ENCODE results near the gene PDF.

The PDF gene

DNA sequence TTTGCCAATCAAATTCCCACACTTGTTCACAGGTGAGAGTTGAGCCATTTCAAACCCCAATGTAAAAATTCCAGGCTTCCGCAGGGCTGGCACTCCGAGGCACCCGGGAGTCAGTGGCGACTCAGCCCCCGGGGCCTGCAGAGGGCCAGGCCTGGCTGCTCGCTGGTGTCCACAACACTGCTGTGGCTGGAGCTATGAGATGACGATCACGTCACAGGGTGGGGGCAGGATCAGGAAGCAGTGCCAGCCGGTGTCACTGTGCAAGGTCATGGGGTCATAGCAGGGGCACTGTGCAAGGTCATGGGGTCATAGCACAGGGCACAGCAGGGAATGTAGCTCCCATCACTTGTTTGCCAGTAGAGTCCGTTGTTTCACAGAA lies 11.5 kb downstream of the PDF start:
- Histone ChIP-seq H3K27ac (no peak overlapping the region), H3K4me2 (no peak overlapping the region), H3K4me3 (IDR thresholded peaks at IDR 0.05; ENCODE audit: insufficient read depth, low read depth, low read length) (no peak overlapping the region), H4K20me1 (ENCODE audit: insufficient read depth) (no peaks in the 10 kb centered on the region), H2AFZ (ENCODE audit: low read depth) (no peak overlapping the region), H3K79me2 (ENCODE audit: insufficient read depth, low read depth) (peaks cover 12% of the 10 kb centered on the region), H3K36me3 (ENCODE audit: insufficient read depth) (no peaks in the 10 kb centered on the region; the same call in 1 of the 2 replicates), H3K27me3 (ENCODE audit: insufficient read depth, low read depth) (no peaks in the 10 kb centered on the region), H3K4me1 (ENCODE audit: low read depth, poor library complexity, severe bottlenecking) (no peaks in the 10 kb centered on the region), H3K9ac (no peak overlapping the region)
- TF ChIP-seq, protein P1, sequence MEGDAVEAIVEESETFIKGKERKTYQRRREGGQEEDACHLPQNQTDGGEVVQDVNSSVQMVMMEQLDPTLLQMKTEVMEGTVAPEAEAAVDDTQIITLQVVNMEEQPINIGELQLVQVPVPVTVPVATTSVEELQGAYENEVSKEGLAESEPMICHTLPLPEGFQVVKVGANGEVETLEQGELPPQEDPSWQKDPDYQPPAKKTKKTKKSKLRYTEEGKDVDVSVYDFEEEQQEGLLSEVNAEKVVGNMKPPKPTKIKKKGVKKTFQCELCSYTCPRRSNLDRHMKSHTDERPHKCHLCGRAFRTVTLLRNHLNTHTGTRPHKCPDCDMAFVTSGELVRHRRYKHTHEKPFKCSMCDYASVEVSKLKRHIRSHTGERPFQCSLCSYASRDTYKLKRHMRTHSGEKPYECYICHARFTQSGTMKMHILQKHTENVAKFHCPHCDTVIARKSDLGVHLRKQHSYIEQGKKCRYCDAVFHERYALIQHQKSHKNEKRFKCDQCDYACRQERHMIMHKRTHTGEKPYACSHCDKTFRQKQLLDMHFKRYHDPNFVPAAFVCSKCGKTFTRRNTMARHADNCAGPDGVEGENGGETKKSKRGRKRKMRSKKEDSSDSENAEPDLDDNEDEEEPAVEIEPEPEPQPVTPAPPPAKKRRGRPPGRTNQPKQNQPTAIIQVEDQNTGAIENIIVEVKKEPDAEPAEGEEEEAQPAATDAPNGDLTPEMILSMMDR (conservative IDR thresholded peaks at IDR 0.05; ENCODE audit: low read depth, low read length) = no peak

DNA sequence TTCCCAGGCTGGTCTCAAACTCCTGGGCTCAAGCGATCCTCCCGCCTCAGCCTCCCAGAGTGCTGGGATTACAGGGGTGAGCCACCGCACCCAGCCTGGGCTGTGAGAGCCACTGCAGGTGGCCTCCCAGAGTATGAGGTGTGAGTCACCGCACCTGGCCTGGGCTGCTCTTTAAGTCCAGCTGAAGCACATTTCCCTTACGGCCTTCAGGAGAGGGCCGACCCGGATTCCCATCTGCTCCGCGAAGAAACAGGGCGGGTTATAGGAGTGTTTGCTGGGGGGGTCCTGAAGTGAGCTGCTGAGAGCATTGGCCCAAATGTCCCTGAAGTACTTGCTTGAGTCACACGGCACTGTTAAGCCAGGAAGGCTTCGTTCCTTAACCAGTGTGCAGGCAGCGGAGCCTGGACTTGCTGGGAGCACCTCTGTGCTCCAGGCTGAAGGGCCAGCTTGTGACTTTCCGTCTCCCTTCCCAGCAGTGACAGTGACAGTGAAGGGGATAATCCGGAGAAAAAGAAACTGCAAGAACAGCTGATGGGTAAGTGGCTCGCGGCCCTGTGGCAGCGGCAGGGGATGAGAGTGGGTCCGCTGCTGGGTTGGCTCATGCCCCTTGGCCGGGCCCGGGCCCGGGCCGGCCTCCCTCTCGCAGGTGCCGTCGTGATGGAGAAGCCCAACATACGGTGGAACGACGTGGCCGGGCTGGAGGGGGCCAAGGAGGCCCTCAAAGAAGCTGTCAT lies 12.0 kb downstream of the PDF start:
- Histone ChIP-seq H3K36me3 (ENCODE audit: insufficient read depth) (no peaks in the 10 kb centered on the region; the same call in 1 of the 2 replicates), H2AFZ (ENCODE audit: low read depth) (no peak overlapping the region), H3K4me3 (IDR thresholded peaks at IDR 0.05; ENCODE audit: insufficient read depth, low read depth, low read length) (no peak overlapping the region), H3K79me2 (ENCODE audit: insufficient read depth, low read depth) (peaks cover 17% of the 10 kb centered on the region), H3K27ac (no peak overlapping the region), H3K9ac (no peak overlapping the region), H3K27me3 (ENCODE audit: insufficient read depth, low read depth) (no peaks in the 10 kb centered on the region), H4K20me1 (ENCODE audit: insufficient read depth) (no peaks in the 10 kb centered on the region), H3K4me2 (no peak overlapping the region), H3K4me1 (ENCODE audit: low read depth, poor library complexity, severe bottlenecking) (peaks cover 3% of the 10 kb centered on the region)
- TF ChIP-seq, protein P1 (conservative IDR thresholded peaks at IDR 0.05; ENCODE audit: low read depth, low read length) = no peak

DNA sequence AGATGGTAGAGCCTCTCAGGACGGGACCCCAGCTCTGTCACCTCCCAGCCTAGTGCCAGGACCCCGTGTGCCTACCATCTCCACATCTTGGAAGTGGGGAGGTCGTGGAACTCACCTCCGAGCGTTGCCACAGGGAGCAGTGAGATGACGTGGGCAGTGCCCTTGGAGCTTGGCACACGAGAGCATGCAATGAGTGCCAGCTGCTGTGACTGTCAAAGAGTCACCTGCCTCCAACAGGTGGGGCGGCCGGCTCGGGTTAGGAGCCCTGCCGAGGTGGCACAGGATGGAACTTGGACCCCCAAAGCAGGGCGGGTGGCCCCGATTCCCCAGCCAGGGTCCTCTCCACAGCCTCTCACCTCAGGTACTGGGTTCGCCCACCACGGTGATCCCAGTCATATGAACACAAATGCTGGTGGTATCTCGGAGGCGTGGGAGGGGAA lies 13.8 kb downstream of the PDF start:
- Histone ChIP-seq H3K79me2 (ENCODE audit: insufficient read depth, low read depth) (peaks cover 35% of the 10 kb centered on the region), H3K4me3 (IDR thresholded peaks at IDR 0.05; ENCODE audit: insufficient read depth, low read depth, low read length) (no peak overlapping the region), H2AFZ (ENCODE audit: low read depth) (no peak overlapping the region), H3K9ac (no peak overlapping the region), H3K27ac (no peak overlapping the region), H3K36me3 (ENCODE audit: insufficient read depth) (no peaks in the 10 kb centered on the region; the same call in 1 of the 2 replicates), H3K4me1 (ENCODE audit: low read depth, poor library complexity, severe bottlenecking) (peaks cover 17% of the 10 kb centered on the region), H4K20me1 (ENCODE audit: insufficient read depth) (no peaks in the 10 kb centered on the region), H3K4me2 (no peak overlapping the region), H3K27me3 (ENCODE audit: insufficient read depth, low read depth) (no peaks in the 10 kb centered on the region)
- TF ChIP-seq, protein P1 (conservative IDR thresholded peaks at IDR 0.05; ENCODE audit: low read depth, low read length) = no peak

DNA sequence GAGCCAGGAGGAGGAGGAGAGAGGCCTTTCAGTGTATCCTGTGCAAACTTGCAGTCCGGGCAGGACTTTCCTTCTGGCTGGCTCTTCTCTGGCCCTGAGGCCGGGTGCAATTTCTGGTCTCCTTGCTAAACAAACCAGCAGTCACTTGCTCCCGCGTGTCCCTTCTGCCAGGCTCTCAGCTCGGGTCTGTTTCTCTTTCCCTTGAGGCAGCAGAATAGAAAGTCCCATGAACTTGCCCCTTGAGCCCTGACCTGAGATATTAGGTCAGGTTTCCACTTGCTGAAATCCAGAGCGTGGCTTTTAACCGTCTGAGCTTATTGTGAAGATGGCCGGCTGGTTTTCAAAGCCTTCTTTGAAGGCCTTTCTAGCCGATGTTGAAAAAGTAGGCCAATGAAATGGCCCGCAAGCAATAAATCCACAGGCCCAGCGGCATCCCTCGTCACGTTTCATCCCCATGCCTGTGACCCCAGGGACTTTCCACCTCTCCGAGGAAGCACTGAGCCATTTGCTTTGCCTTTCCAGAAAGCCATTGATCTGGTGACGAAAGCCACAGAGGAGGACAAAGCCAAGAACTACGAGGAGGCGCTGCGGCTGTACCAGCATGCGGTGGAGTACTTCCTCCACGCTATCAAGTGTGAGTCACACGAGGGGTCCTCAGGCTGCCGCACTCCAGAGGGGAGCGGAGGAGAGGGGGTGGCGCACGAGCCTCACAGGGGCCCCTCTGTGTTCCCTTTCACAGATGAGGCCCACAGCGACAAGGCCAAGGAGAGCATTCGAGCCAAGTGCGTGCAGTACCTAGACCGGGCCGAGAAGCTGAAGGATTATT lies 14.7 kb downstream of the PDF start:
- H3K27ac ChIP-seq = no peak overlapping the region

More for the DNA sequence above, 14.7 kb downstream of the PDF start:
- H2AFZ ChIP-seq (ENCODE audit: low read depth) = no peak overlapping the region
- no peak overlapping the region for H3K4me3 ChIP-seq (IDR thresholded peaks at IDR 0.05; ENCODE audit: insufficient read depth, low read depth, low read length)
- no peaks in the 10 kb centered on the region for H4K20me1 ChIP-seq (ENCODE audit: insufficient read depth)
- TF ChIP-seq, protein P1 (conservative IDR thresholded peaks at IDR 0.05; ENCODE audit: low read depth, low read length) = no peak
- H3K36me3 ChIP-seq (ENCODE audit: insufficient read depth) = no peaks in the 10 kb centered on the region; the same call in 1 of the 2 replicates
- H3K4me2 ChIP-seq = no peak overlapping the region
- no peaks in the 10 kb centered on the region for H3K27me3 ChIP-seq (ENCODE audit: insufficient read depth, low read depth)
- no peak overlapping the region for H3K9ac ChIP-seq
- H3K4me1 ChIP-seq (ENCODE audit: low read depth, poor library complexity, severe bottlenecking) = peaks cover 18% of the 10 kb centered on the region
- H3K79me2 ChIP-seq (ENCODE audit: insufficient read depth, low read depth) = peaks cover 35% of the 10 kb centered on the region
